K562 (cell line): ENCODE data around the gene DCAF17. TPM values are rescaled to one million over a fixed set of nuclear protein-coding genes. Genes with fewer than 3 reads are reported as not detected.

ENCODE experiments used
- ATAC-seq: fragments of 200-7000 bp; cut with Tn5 transposase; 3 replicates; pipeline ENCODE4 v1.9.1; 2020; ENCODE audit warnings: moderate library complexity
- BruUV-seq: library from RNA; stranded (reverse); fragments of 400-500 nt; replicated peaks from 2 replicates; lab custom pipeline; 2021; lab: Mats Ljungman, UMichigan
- CTCF ChIA-PET: fragments of 300-600 bp; formaldehyde crosslinking; extraction: SDS; loops from one replicate; lab custom pipeline; 2021; ENCODE audit warnings: low intra/inter-chr PET ratio; lab: Yijun Ruan, JAX
- POLR2A ChIA-PET: fragments of 300-600, 350-650 bp; sonication (Branson Sonifier 250); formaldehyde crosslinking; extraction: SDS; loops from one replicate; lab custom pipeline; 2021; ENCODE audit warnings: antibody characterized with exemption, inconsistent platforms; lab: Yijun Ruan, JAX
- DNase-seq, 4 experiments: peaks; one replicate each; pipeline versions ENCODE4 v3.0.0 to v3.0.0-alpha.2; 2011 to 2018; ENCODE audit warnings: low spot score in 3 of 4, mixed read lengths in 3 of 4; ENCODE audit errors: extremely low read depth in 1 of 4
- FAIRE-seq: peaks from 2 replicates; lab custom pipeline; 2011; peaks lifted over from hg19 to GRCh38; lab: Jason Lieb, UNC
- H2AFZ ChIP-seq: 2 replicates; pipeline ENCODE4 v1.6.0; 2011; ENCODE audit warnings: low read depth, low read length, control low read depth, inconsistent platforms
- H3K27ac ChIP-seq: fragments of 200-600 bp; 3 replicates; pipeline ENCODE4 v1.8.0; 2011; ENCODE audit warnings: low read depth, mild to moderate bottlenecking, control low read depth, inconsistent platforms, low read length, moderate library complexity, mixed read lengths; ENCODE audit errors: extremely low read depth
- H3K27me3 ChIP-seq, 2 experiments: fragments of 300-600 bp in 1 of 2; 2 replicates in 1 of 2; 3 replicates in 1 of 2; pipeline versions ENCODE4 v1.6.0 to v1.8.0; 2011; ENCODE audit warnings: inconsistent platforms in 2 of 2, low read length in 2 of 2, mild to moderate bottlenecking in 1 of 2, mixed read lengths in 1 of 2, moderate library complexity in 1 of 2; ENCODE audit not compliant: control insufficient read depth in 2 of 2, insufficient read depth in 2 of 2
- H3K36me3 ChIP-seq: fragments of 300-600 bp; 3 replicates; pipeline ENCODE4 v1.8.0; 2011; ENCODE audit warnings: mild to moderate bottlenecking, low read length, inconsistent platforms; ENCODE audit not compliant: control insufficient read depth, insufficient read depth
- H3K4me1 ChIP-seq, 2 experiments: fragments of 200-600 bp in 1 of 2; replicated peaks in 1 of 2; 2 replicates in 1 of 2; 3 replicates in 1 of 2; pipeline versions ENCODE4 v1.5.1 to v1.8.0; 2011; ENCODE audit warnings: inconsistent platforms in 2 of 2, low read length in 2 of 2, mild to moderate bottlenecking in 1 of 2, mixed read lengths in 1 of 2, moderate library complexity in 1 of 2; ENCODE audit not compliant: control insufficient read depth in 2 of 2, insufficient read depth in 2 of 2
- H3K4me2 ChIP-seq: 2 replicates; pipeline ENCODE4 v1.6.1; 2011; ENCODE audit warnings: low read length, control low read depth, inconsistent platforms, mixed read lengths; ENCODE audit not compliant: insufficient read depth
- H3K4me3 ChIP-seq: fragments of 200-600 bp; sonication (generic), shearing (Covaris generic); 2 replicates; pipeline ENCODE4 v1.5.1; 2016; ENCODE audit warnings: control low read depth, inconsistent platforms
- H3K79me2 ChIP-seq: fragments of 200-600 bp; 3 replicates; pipeline ENCODE4 v1.8.0; 2011; ENCODE audit warnings: low read length, inconsistent platforms; ENCODE audit not compliant: control insufficient read depth, insufficient read depth
- H3K9ac ChIP-seq, 2 experiments: 2 replicates each; pipeline versions ENCODE4 v1.6.0 to v1.6.1; 2011; ENCODE audit warnings: low read depth in 2 of 2, low read length in 2 of 2, control low read depth in 1 of 2, inconsistent platforms in 1 of 2, mild to moderate bottlenecking in 1 of 2, mixed read lengths in 1 of 2; ENCODE audit not compliant: insufficient read depth in 1 of 2
- H3K9me1 ChIP-seq: one replicate; pipeline ENCODE4 v1.6.0; 2011; ENCODE audit warnings: inconsistent platforms, mild to moderate bottlenecking, low read length, moderate library complexity; ENCODE audit not compliant: control insufficient read depth, insufficient read depth
- H3K9me3 ChIP-seq: replicated peaks from 2 replicates; pipeline ENCODE4 v1.5.1; 2011; ENCODE audit warnings: low read depth, low read length, inconsistent platforms; ENCODE audit not compliant: control insufficient read depth, insufficient read depth
- H4K20me1 ChIP-seq: replicated peaks from 2 replicates; pipeline ENCODE4 v1.6.1; 2011; ENCODE audit warnings: low read length, inconsistent platforms, mixed read lengths; ENCODE audit not compliant: control insufficient read depth, insufficient read depth
- CAMTA2 ChIP-seq: fragments of 250-450 bp; sonication (Bioruptor Pico); conservative IDR thresholded peaks from 2 replicates; pipeline ENCODE4 v1.5.1; 2022
- E2F3 ChIP-seq: fragments of 250-450 bp; sonication (Bioruptor Pico); IDR thresholded peaks from 2 replicates; pipeline ENCODE4 v1.4.0; 2020; ENCODE audit warnings: mild to moderate bottlenecking
- GABPB1 ChIP-seq: sonication (generic); formaldehyde crosslinking; IDR thresholded peaks from 2 replicates; pipeline ENCODE4 v1.8.0; 2022; ENCODE audit warnings: mild to moderate bottlenecking, missing genetic modification reagents
- HDAC8 ChIP-seq: fragments of 450-650 bp; IDR thresholded peaks from 2 replicates; pipeline ENCODE4 v1.6.1; 2016; ENCODE audit warnings: mild to moderate bottlenecking, missing genetic modification characterization, moderate library complexity, missing compliant biosample characterization
- MTA2 ChIP-seq: fragments of 450-650 bp; IDR thresholded peaks from 2 replicates; pipeline ENCODE4 v1.6.1; 2016; ENCODE audit warnings: low read depth
- PHB ChIP-seq: fragments of 250-450 bp; sonication (Bioruptor Pico); IDR thresholded peaks from 2 replicates; pipeline ENCODE4 v1.5.0; 2021
- PTTG1 ChIP-seq: fragments of 450-650 bp; IDR thresholded peaks from 2 replicates; pipeline ENCODE4 v1.6.1; 2016; ENCODE audit warnings: low read depth, mild to moderate bottlenecking, missing genetic modification characterization, missing compliant biosample characterization
- ZNF23 ChIP-seq: fragments of 250-450 bp; sonication (Bioruptor Pico); IDR thresholded peaks from 2 replicates; pipeline ENCODE4 v1.4.0; 2020; ENCODE audit warnings: mild to moderate bottlenecking
- ZNF274 ChIP-seq: IDR thresholded peaks from 2 replicates; pipeline ENCODE4 v1.6.1; 2011; ENCODE audit warnings: low read depth, mild to moderate bottlenecking, low read length, moderate library complexity, borderline replicate concordance
- ZNF695 ChIP-seq: fragments of 450-650 bp; formaldehyde crosslinking; IDR thresholded peaks from 2 replicates; pipeline ENCODE4 v1.4.0; 2020; ENCODE audit warnings: mild to moderate bottlenecking, moderate library complexity
- ZNF77 ChIP-seq: fragments of 250-450 bp; sonication (Bioruptor Pico); IDR thresholded peaks from 2 replicates; pipeline ENCODE4 v1.5.0; 2020
- WGBS: fragments of 100-300 bp; shearing (Covaris generic); methylation state at CpG from one replicate; pipeline ENCODE4 v1.1.6; 2016; ENCODE audit warnings: low coverage, mixed read lengths; ENCODE audit not compliant: insufficient coverage; ENCODE audit errors: missing lambda C conversion rate; 5-methylcytosine and 5-hydroxymethylcytosine counted together
- in situ Hi-C: fragments of 300-500 bp; cut with MboI; formaldehyde crosslinking; loops from 4 replicates; pipeline ENCODE4 v1.15.0; 2018; ENCODE audit warnings: inconsistent platforms, mixed read lengths
- intact Hi-C: fragments of 100-400 bp; cut with micrococcal nuclease; formaldehyde crosslinking; loops from 2 replicates; pipeline ENCODE4 v1.14.2; 2022
- polyA plus RNA-seq, 8 experiments: library from polyadenylated mRNA; depleted of rRNA in 4 of 8; stranded (reverse) in 5 of 8; unstranded in 3 of 8; fragments of >200 nt; fragmentation: Nextera tagmentation in 2 of 8; fragmentation: Illumina TruSeq in 1 of 8; extraction: Ambion mirVana in 2 of 8; extraction: Trizol in 1 of 8; gene quantifications; 2 replicates each; pipeline versions ENCODE4 v1.2.1 to v1.2.3, GENCODE V29; 2011 to 2014; ENCODE audit warnings: inconsistent platforms in 1 of 8, missing spikeins in 1 of 8
- total RNA-seq, 7 experiments: library from RNA; depleted of rRNA in 6 of 7; stranded (reverse); fragments of >200 nt in 6 of 7; fragmentation: Illumina TruSeq in 2 of 7; extraction: Trizol in 2 of 7; gene quantifications; 2 replicates each; pipeline versions ENCODE4 v1.2.1 to v1.2.3, GENCODE V29; 2011 to 2021; ENCODE audit warnings: low replicate concordance in 1 of 7
- TF ChIP-seq, protein P1 (sequence below): fragments of 250-450 bp; sonication (Bioruptor Pico); IDR thresholded peaks from 2 replicates; pipeline ENCODE4 v1.5.0; 2022; ENCODE audit warnings: mild to moderate bottlenecking
- TF ChIP-seq, protein P2 (sequence below): IDR thresholded peaks from 2 replicates; pipeline ENCODE4 v1.6.1; 2011; ENCODE audit warnings: borderline replicate concordance, low read depth, mild to moderate bottlenecking, moderate library complexity, low read length; ENCODE audit not compliant: insufficient read depth, poor library complexity, severe bottlenecking
- TF ChIP-seq, protein P3 (sequence below), 3 experiments: IDR thresholded peaks in 2 of 3; conservative IDR thresholded peaks in 1 of 3; 2 replicates each; pipeline ENCODE4 v1.5.1; 2011 to 2012; ENCODE audit warnings: low read length in 3 of 3, mild to moderate bottlenecking in 3 of 3, control low read depth in 2 of 3, improper control_type of control experiment in 1 of 3, inconsistent platforms in 1 of 3, low read depth in 1 of 3, mixed read lengths in 1 of 3, moderate library complexity in 1 of 3; ENCODE audit not compliant: insufficient read depth in 2 of 3

Gene DCAF17
- total and polyA plus RNA-seq, 9 of the 15 experiments (the other 6 are each of a cell fraction or from before 2014, with no cell fraction given), result 10.0 to 38.5 (median 27.1) TPM

DNA sequence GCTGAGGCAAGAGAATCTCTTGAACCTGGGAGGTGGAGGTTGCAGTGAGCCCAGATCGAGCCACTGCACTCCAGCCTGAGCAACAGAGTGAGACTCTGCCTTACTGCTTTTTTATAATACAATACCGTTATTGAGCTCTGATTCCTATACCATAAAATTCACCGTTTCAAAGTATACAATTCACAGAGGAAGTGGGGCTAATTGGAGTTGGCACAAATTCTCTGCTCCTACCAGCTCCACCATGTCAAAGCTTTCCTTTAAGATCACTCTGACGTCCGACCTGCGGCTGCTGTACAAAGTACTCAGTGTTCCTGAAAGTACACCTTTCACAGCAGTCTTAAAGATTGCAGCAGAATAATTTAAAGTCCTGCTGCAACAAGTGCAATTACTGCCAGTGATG is 58.6 kb downstream of the DCAF17 start:
- BruUV-seq, result no TSS peak
- FAIRE-seq, result no peak
- H3K36me3 ChIP-seq, result no peaks in the 10 kb centered on the region
- H3K27ac ChIP-seq, result no peak overlapping the region
- H3K4me3 ChIP-seq, result no peak overlapping the region
- intact Hi-C loops, result no loop called here
- no peak; the same call in 2 of the 3 replicates for ATAC-seq
- no peaks in the 10 kb centered on the region for H3K79me2 ChIP-seq
- in situ Hi-C loops, result no loop called here
- CTCF ChIA-PET, result no interaction called here
- POLR2A ChIA-PET, result interaction anchor here (1.4 kb wide), 1 partner anchor 18 kb away, joined by 3 read pairs; no protein-coding TSS in a partner anchor
- H3K9me1 ChIP-seq, result no peaks in the 10 kb centered on the region
- no peaks in the 10 kb centered on the region for H4K20me1 ChIP-seq
- no peak overlapping the region for H2AFZ ChIP-seq
- 35% methylated on average over 6 of the region's 6 CpGs for WGBS
- no peaks in the 10 kb centered on the region for H3K27me3 ChIP-seq
- TF ChIP-seq CAMTA2 (CRISPR knock-in tag) (no peak), GABPB1 (CRISPR knock-in tag) (no peak), PHB (CRISPR knock-in tag) (no peak), MTA2 (no peak), E2F3 (CRISPR knock-in tag) (no peak), ZNF77 (CRISPR knock-in tag) (no peak), ZNF695 (CRISPR knock-in tag) (no peak), PTTG1 (tag) (no peak), ZNF274 (no peak), HDAC8 (no peak), ZNF23 (CRISPR knock-in tag) (no peak)
- TF ChIP-seq, protein P1, sequence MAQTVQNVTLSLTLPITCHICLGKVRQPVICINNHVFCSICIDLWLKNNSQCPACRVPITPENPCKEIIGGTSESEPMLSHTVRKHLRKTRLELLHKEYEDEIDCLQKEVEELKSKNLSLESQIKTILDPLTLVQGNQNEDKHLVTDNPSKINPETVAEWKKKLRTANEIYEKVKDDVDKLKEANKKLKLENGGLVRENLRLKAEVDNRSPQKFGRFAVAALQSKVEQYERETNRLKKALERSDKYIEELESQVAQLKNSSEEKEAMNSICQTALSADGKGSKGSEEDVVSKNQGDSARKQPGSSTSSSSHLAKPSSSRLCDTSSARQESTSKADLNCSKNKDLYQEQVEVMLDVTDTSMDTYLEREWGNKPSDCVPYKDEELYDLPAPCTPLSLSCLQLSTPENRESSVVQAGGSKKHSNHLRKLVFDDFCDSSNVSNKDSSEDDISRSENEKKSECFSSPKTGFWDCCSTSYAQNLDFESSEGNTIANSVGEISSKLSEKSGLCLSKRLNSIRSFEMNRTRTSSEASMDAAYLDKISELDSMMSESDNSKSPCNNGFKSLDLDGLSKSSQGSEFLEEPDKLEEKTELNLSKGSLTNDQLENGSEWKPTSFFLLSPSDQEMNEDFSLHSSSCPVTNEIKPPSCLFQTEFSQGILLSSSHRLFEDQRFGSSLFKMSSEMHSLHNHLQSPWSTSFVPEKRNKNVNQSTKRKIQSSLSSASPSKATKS (CRISPR knock-in tag), result no peak
- TF ChIP-seq, protein P2, sequence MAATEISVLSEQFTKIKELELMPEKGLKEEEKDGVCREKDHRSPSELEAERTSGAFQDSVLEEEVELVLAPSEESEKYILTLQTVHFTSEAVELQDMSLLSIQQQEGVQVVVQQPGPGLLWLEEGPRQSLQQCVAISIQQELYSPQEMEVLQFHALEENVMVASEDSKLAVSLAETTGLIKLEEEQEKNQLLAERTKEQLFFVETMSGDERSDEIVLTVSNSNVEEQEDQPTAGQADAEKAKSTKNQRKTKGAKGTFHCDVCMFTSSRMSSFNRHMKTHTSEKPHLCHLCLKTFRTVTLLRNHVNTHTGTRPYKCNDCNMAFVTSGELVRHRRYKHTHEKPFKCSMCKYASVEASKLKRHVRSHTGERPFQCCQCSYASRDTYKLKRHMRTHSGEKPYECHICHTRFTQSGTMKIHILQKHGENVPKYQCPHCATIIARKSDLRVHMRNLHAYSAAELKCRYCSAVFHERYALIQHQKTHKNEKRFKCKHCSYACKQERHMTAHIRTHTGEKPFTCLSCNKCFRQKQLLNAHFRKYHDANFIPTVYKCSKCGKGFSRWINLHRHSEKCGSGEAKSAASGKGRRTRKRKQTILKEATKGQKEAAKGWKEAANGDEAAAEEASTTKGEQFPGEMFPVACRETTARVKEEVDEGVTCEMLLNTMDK, result no peak
- TF ChIP-seq, protein P3, sequence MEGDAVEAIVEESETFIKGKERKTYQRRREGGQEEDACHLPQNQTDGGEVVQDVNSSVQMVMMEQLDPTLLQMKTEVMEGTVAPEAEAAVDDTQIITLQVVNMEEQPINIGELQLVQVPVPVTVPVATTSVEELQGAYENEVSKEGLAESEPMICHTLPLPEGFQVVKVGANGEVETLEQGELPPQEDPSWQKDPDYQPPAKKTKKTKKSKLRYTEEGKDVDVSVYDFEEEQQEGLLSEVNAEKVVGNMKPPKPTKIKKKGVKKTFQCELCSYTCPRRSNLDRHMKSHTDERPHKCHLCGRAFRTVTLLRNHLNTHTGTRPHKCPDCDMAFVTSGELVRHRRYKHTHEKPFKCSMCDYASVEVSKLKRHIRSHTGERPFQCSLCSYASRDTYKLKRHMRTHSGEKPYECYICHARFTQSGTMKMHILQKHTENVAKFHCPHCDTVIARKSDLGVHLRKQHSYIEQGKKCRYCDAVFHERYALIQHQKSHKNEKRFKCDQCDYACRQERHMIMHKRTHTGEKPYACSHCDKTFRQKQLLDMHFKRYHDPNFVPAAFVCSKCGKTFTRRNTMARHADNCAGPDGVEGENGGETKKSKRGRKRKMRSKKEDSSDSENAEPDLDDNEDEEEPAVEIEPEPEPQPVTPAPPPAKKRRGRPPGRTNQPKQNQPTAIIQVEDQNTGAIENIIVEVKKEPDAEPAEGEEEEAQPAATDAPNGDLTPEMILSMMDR (IDR thresholded peaks at IDR 0.05 in 2 of 3, conservative IDR thresholded peaks at IDR 0.05 in 1 of 3; ENCODE audit: insufficient read depth in 2 of 3, low read depth in 1 of 3, low read length in 3 of 3), result no peak
- TF ChIP-seq, all 486 proteins: peak for 0
- H3K4me1 ChIP-seq, result no peaks in the 10 kb centered on the region
- H3K9me3 ChIP-seq, result no peaks in the 10 kb centered on the region; the same call in 1 of the 2 replicates
- H3K9ac ChIP-seq, result no peak overlapping the region
- no peak overlapping the region for H3K4me2 ChIP-seq
- DNase-seq, result no peak
